Gastrocnemius medialis (tissue), 4 donors: Measurements from ENCODE around the gene SPINDOC. TPM values are rescaled to one million over a fixed set of nuclear protein-coding genes. Genes with fewer than 3 reads are reported as not detected.

Experiments
- ATAC-seq, 2 donors: fragments of 150-250 bp; one replicate each; pipeline ENCODE4 v1.9.1; 2016
- DNase-seq, 2 donors: peaks; one replicate each; pipeline ENCODE4 v3.0.0-alpha.2; 2019
- H3K27ac ChIP-seq, 4 donors: fragments of 200-600 bp; sonication (generic); 1 replicate in 1 of 4; 2 replicates in 3 of 4; pipeline ENCODE4 v1.5.1; 2016 to 2018; ENCODE audit warnings: mild to moderate bottlenecking in 2 of 4, moderate library complexity in 1 of 4
- H3K27me3 ChIP-seq, 3 donors: fragments of 200-600 bp; sonication (generic) in 2 of 3; 1 replicate in 1 of 3; 2 replicates in 2 of 3; pipeline versions ENCODE4 v1.5.1 to v1.6.0; 2016 to 2019; ENCODE audit warnings: mild to moderate bottlenecking in 1 of 3, moderate library complexity in 1 of 3
- H3K36me3 ChIP-seq, 2 donors: fragments of 200-600 bp; sonication (generic) in 1 of 2; one replicate each; pipeline ENCODE4 v1.5.1; 2017 to 2018
- H3K4me1 ChIP-seq, 2 donors: fragments of 200-600 bp; sonication (generic) in 1 of 2; one replicate each; pipeline ENCODE4 v1.5.1; 2016 to 2017; ENCODE audit warnings: mild to moderate bottlenecking in 2 of 2
- H3K4me3 ChIP-seq, 4 donors: fragments of 200-600 bp; sonication (generic) in 3 of 4; 1 replicate in 1 of 4; 2 replicates in 3 of 4; pipeline ENCODE4 v1.5.1; 2016 to 2019; ENCODE audit warnings: mild to moderate bottlenecking in 2 of 4
- H3K9me3 ChIP-seq, 3 donors: fragments of 200-600 bp; sonication (generic) in 2 of 3; 1 replicate in 1 of 3; 2 replicates in 2 of 3; pipeline ENCODE4 v1.5.1; 2016 to 2019
- CTCF ChIP-seq, 5 experiments: fragments of 450-650 bp in 3 of 5; fragments of 200-600 bp in 2 of 5; sonication (generic) in 2 of 5; IDR thresholded peaks in 4 of 5; conservative IDR thresholded peaks in 1 of 5; 1 replicate in 4 of 5; 2 replicates in 1 of 5; pipeline ENCODE4 v1.5.1; 2016 to 2019; ENCODE audit warnings: antibody characterized with exemption in 5 of 5, mild to moderate bottlenecking in 3 of 5, moderate library complexity in 3 of 5
- POLR2A ChIP-seq, 2 donors: fragments of 450-650 bp; IDR thresholded peaks; one replicate each; pipeline ENCODE4 v1.6.1; 2017; ENCODE audit warnings: antibody characterized with exemption in 2 of 2, mild to moderate bottlenecking in 2 of 2, moderate library complexity in 2 of 2
- in situ Hi-C, 4 donors: fragments of 200-750 bp; cut with MboI; loops; one replicate each; pipeline versions ENCODE4 v1.15.0 to v1.8.0; 2017; ENCODE audit warnings: low sequenced_read_pairs in 4 of 4
- intact Hi-C: fragments of 100-400 bp; cut with DNase I; formaldehyde crosslinking; loops from one replicate; pipeline ENCODE4 v1.15.1; 2023; ENCODE audit warnings: low total_unique reads
- total RNA-seq, 4 donors: library from RNA; depleted of rRNA; stranded (reverse); fragments of >200 nt; gene quantifications; one replicate each; pipeline versions ENCODE4 v1.1.0 to v1.2.3, GENCODE V29; 2016

The SPINDOC gene
- total RNA-seq, 4 donors from 2014 or later = 2.7 to 6.3 (median 3.5) TPM

- Histone ChIP-seq H3K36me3 (no peaks in the 10 kb centered on the region), H3K4me1 (peaks cover 27 to 49% of the 10 kb centered on the region in 2 donors), H3K4me3 (no peak overlapping the region), H3K9me3 (no peaks in the 10 kb centered on the region), H3K27ac (peak overlapping the region in 3 of 4 donors; percentile 11 to 47 (median 29)), H3K27me3 (no peaks in the 10 kb centered on the region)
- intact Hi-C loops = no loop called here
- no peak for ATAC-seq
- TF ChIP-seq POLR2A (IDR thresholded peaks at IDR 0.05) (no peak), CTCF (IDR thresholded peaks at IDR 0.05 in 4 of 5, conservative IDR thresholded peaks at IDR 0.05 in 1 of 5) (no peak)
- in situ Hi-C loops = loop anchor here (5.0 to 25.0 kb wide), 3 partner anchors 104 to 319 kb away; partner anchors contain the start of gene MACROD1 (in 1 of the 4)
- no peak for DNase-seq
These were observed 29.8 kb downstream of the SPINDOC start for GRCh38 chr11:63843041-63843440.

DNA sequence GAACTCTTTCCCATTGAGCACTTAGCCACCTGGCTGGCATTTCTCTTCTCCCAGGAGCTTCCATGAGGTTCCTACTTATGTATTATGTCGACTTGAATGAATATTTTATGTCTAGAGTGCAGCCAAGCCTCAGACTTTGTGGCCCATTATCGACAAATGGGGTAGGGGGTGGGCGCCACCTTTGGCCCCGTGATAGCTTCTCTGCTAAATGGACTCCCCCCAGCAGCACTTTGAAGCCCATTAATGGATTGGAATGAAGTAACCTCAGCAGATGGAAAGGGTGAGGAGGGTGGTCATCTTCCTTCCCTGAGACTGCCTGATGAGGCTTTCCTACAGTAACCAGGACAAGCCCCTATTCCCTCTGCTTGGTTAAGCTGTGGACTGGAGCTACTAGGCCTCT is 31.6 kb downstream of the SPINDOC start:
- Histone ChIP-seq H3K9me3 (no peaks in the 10 kb centered on the region), H3K27ac (no peak overlapping the region), H3K4me1 (peaks cover 25 to 49% of the 10 kb centered on the region in 2 donors), H3K36me3 (no peaks in the 10 kb centered on the region), H3K27me3 (no peaks in the 10 kb centered on the region), H3K4me3 (no peak overlapping the region)
- ATAC-seq = no peak
- intact Hi-C loops (no loop called here), in situ Hi-C loops (loop anchor here (5.0 to 25.0 kb wide), 3 partner anchors 102 to 317 kb away; partner anchors contain the start of gene MACROD1 (in 1 of the 4))
- TF ChIP-seq POLR2A (IDR thresholded peaks at IDR 0.05) (no peak), CTCF (IDR thresholded peaks at IDR 0.05 in 4 of 5, conservative IDR thresholded peaks at IDR 0.05 in 1 of 5) (no peak)
- no peak for DNase-seq

DNA sequence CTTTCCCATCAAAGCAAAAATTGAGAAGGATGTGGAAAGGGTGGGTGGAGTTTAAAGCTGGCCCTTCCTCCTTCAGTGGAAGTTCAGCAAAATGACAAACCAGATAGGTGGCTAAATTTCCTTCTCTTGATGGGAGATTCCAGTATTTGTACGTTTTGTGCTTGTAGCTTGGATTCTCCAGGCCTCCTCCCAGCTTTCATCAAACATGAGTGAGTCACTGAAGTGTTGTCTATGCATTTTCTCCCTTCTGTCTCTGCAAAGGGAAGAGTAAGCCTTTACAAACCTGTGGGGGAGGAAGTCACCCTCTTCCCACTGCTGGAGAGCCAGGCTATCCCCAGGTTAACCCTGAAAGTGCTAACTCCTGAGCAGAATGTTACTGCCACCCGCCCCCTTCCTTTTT is 32.0 kb downstream of the SPINDOC start:
- DNase-seq (no peak), ATAC-seq (no peak)
- Histone ChIP-seq H3K9me3 (no peaks in the 10 kb centered on the region), H3K36me3 (no peaks in the 10 kb centered on the region), H3K4me3 (no peak overlapping the region), H3K27ac (no peak overlapping the region), H3K4me1 (peaks cover 21 to 44% of the 10 kb centered on the region in 2 donors), H3K27me3 (no peaks in the 10 kb centered on the region)
- TF ChIP-seq POLR2A (IDR thresholded peaks at IDR 0.05) (no peak), CTCF (IDR thresholded peaks at IDR 0.05 in 4 of 5, conservative IDR thresholded peaks at IDR 0.05 in 1 of 5) (no peak)
- in situ Hi-C loops (loop anchor here (25.0 kb wide), 2 partner anchors 292 to 317 kb away; partner anchors contain the start of gene MACROD1 (in 1 of the 4)), intact Hi-C loops (no loop called here)

GRCh38 chr11:63845911-63846310 is 32.7 kb downstream of the SPINDOC start:
- Histone ChIP-seq H3K4me3 (no peak overlapping the region), H3K27me3 (no peaks in the 10 kb centered on the region), H3K27ac (no peak overlapping the region), H3K4me1 (peaks cover 15 to 38% of the 10 kb centered on the region in 2 donors), H3K9me3 (no peaks in the 10 kb centered on the region), H3K36me3 (no peaks in the 10 kb centered on the region)
- DNase-seq (no peak), ATAC-seq (no peak)
- in situ Hi-C loops = loop anchor here (25.0 kb wide), 2 partner anchors 291 to 316 kb away; partner anchors contain the start of gene MACROD1 (in 1 of the 4)
- no peak for TF ChIP-seq POLR2A (IDR thresholded peaks at IDR 0.05)
- no peak for TF ChIP-seq CTCF (IDR thresholded peaks at IDR 0.05 in 4 of 5, conservative IDR thresholded peaks at IDR 0.05 in 1 of 5)
- intact Hi-C loops = no loop called here

GRCh38 chr11:63846897-63847296 is 33.6 kb downstream of the SPINDOC start:
- no peak for TF ChIP-seq POLR2A (IDR thresholded peaks at IDR 0.05)
- no peak for TF ChIP-seq CTCF (IDR thresholded peaks at IDR 0.05 in 4 of 5, conservative IDR thresholded peaks at IDR 0.05 in 1 of 5)
- H3K36me3 ChIP-seq = no peaks in the 10 kb centered on the region
- no peak for DNase-seq
- intact Hi-C loops = no loop called here
- in situ Hi-C loops = loop anchor here (25.0 kb wide), 2 partner anchors 290 to 315 kb away; partner anchors contain the start of gene MACROD1 (in 1 of the 4)
- H3K27me3 ChIP-seq = no peaks in the 10 kb centered on the region
- H3K4me1 ChIP-seq = peaks cover 5 to 33% of the 10 kb centered on the region in 2 donors
- H3K27ac ChIP-seq = no peak overlapping the region
- ATAC-seq = no peak
- H3K9me3 ChIP-seq = no peaks in the 10 kb centered on the region
- H3K4me3 ChIP-seq = no peak overlapping the region
